HUES64 (cell line): ENCODE data around the gene DCDC2C.

Source experiments
- H3K27ac ChIP-seq: 2 replicates; pipeline ENCODE4 v1.7.0; 2013; ENCODE audit warnings: low read depth, low read length, inconsistent platforms
- H3K27me3 ChIP-seq: 2 replicates; pipeline ENCODE4 v1.6.1; 2013; ENCODE audit warnings: mild to moderate bottlenecking, low read length; ENCODE audit not compliant: insufficient read depth
- H3K36me3 ChIP-seq: 2 replicates; pipeline ENCODE4 v1.6.1; 2013; ENCODE audit warnings: mild to moderate bottlenecking, low read length; ENCODE audit not compliant: insufficient read depth
- H3K4me1 ChIP-seq: 2 replicates; pipeline ENCODE4 v1.6.1; 2013; ENCODE audit warnings: mild to moderate bottlenecking, low read length, moderate library complexity; ENCODE audit not compliant: insufficient read depth
- H3K4me3 ChIP-seq: 2 replicates; pipeline ENCODE4 v1.5.1; 2013; ENCODE audit warnings: mild to moderate bottlenecking, low read length, moderate library complexity
- H3K9ac ChIP-seq: 2 replicates; pipeline ENCODE4 v1.6.1; 2013; ENCODE audit warnings: mild to moderate bottlenecking, low read depth, low read length
- H3K9me3 ChIP-seq: 2 replicates; pipeline ENCODE4 v1.6.1; 2013; ENCODE audit warnings: low read depth, low read length; ENCODE audit not compliant: insufficient read depth
- WGBS: fragments of 150-250, 120-280 bp; methylation state at CpG from one replicate; pipeline ENCODE4 v1.1.7; 2013; ENCODE audit warnings: missing lambda C conversion rate; 5-methylcytosine and 5-hydroxymethylcytosine counted together

Gene DCDC2C

GRCh38 chr2:3780477-3781402 lies 77.4 kb downstream of the DCDC2C start:
- Histone ChIP-seq H3K9me3 (no peaks in the 10 kb centered on the region), H3K27ac (no peak overlapping the region), H3K9ac (no peak overlapping the region), H3K4me3 (no peak overlapping the region), H3K27me3 (no peaks in the 10 kb centered on the region), H3K4me1 (no peaks in the 10 kb centered on the region), H3K36me3 (no peaks in the 10 kb centered on the region)
- WGBS, result 64% methylated on average over 23 of the region's 23 CpGs

- Histone ChIP-seq H3K27me3 (no peaks in the 10 kb centered on the region), H3K9me3 (no peaks in the 10 kb centered on the region)
- WGBS, result 86% methylated on average over 4 of the region's 4 CpGs
These were observed 81.4 kb downstream of the DCDC2C start for GRCh38 chr2:3784731-3785130.

DNA sequence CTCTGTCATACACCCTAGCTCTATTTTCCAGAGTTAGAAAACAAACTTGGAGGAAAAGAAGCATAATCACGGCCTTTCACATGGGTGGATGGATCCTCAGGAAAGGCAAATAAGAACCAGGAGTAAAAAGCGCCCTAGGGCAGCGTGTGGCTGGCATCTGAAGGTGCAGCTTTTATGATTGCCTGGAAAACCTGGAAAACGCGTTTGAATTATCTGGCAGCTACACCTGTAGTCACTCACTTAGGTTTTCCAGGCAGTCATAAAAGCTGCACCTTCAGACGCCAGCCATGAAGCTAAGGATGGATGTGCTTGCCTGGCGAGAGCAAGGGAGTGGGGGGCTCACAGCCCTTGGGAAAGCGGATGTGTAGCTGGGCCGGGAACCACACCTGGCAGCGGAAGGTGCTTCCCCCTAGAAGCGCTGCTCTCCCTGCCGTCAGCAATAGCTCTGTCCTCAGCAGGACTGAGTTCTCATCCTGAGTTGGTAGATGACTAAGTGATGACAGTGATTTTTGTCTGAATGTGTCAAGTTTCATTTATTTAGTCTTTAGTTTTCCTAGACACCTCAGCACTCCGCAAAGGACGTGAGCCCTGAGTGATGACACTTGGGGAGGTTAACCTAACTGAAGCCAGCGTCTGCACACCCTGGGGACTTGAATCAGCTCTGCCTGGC lies 82.0 kb downstream of the DCDC2C start:
- Histone ChIP-seq H3K4me3 (no peak overlapping the region), H3K9me3 (no peaks in the 10 kb centered on the region), H3K27me3 (no peaks in the 10 kb centered on the region), H3K36me3 (no peaks in the 10 kb centered on the region), H3K9ac (no peak overlapping the region), H3K4me1 (peaks cover 7% of the 10 kb centered on the region), H3K27ac (no peak overlapping the region)
- 84% methylated on average over 15 of the region's 15 CpGs for WGBS

More at GRCh38 chr2:3784731-3785130, 81.4 kb downstream of the DCDC2C start:
- no peak overlapping the region for H3K27ac ChIP-seq
- H3K9ac ChIP-seq, result no peak overlapping the region
- H3K4me1 ChIP-seq, result peaks cover 7% of the 10 kb centered on the region
- no peaks in the 10 kb centered on the region for H3K36me3 ChIP-seq
- no peak overlapping the region for H3K4me3 ChIP-seq

GRCh38 chr2:3785890-3786273 lies 82.5 kb downstream of the DCDC2C start:
- Histone ChIP-seq H3K4me1 (peaks cover 7% of the 10 kb centered on the region), H3K4me3 (no peak overlapping the region), H3K9ac (no peak overlapping the region), H3K27me3 (no peaks in the 10 kb centered on the region), H3K27ac (no peak overlapping the region), H3K9me3 (no peaks in the 10 kb centered on the region), H3K36me3 (no peaks in the 10 kb centered on the region)
- WGBS, result 96% methylated on average over 9 of the region's 10 CpGs

DNA sequence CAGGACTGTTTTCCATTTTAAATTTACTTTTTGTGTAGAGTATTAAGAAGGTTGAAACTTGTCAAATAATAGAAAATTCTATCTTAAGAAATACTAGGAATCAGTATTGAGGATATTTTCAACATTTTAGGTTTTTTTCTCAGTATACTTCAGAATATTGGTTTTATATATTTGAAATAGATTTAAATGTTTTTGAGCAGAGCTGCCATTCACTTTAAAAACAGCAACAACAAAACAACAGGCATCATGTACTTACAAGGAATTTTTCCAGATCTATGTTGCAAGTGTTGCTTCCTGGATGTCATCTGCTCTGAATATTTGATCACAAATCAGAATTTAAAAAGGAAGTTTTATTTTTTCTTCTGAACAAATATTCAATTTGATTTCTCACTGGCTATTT lies 84.4 kb downstream of the DCDC2C start:
- Histone ChIP-seq H3K27me3 (no peaks in the 10 kb centered on the region), H3K4me3 (no peak overlapping the region), H3K27ac (no peak overlapping the region), H3K4me1 (peaks cover 7% of the 10 kb centered on the region), H3K9me3 (no peaks in the 10 kb centered on the region), H3K9ac (no peak overlapping the region), H3K36me3 (no peaks in the 10 kb centered on the region)

DNA sequence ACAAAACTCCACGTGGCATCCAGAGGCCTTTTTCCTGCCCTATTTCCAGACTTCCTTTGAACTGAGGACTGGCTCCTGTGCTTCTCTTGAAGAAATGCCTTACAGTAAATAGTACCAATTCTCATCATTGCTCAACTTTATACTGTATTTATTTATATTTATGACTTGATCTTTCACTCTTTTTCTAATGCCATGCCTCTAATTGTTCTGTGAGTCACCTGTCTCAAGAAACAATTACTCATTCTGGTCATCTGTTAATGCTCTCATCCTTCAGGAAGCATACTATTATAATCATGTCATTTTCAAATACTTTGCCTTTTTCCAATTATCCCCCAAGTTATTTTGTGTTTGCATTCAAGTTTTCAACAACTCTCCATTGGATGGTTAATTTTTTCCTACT lies 85.9 kb downstream of the DCDC2C start:
- H3K27me3 ChIP-seq, result no peaks in the 10 kb centered on the region
- H3K36me3 ChIP-seq, result no peaks in the 10 kb centered on the region
- peaks cover 3% of the 10 kb centered on the region; the same call in 1 of the 2 replicates for H3K9me3 ChIP-seq
- H3K27ac ChIP-seq, result no peak overlapping the region
- H3K4me1 ChIP-seq, result peaks cover 7% of the 10 kb centered on the region
- no peak overlapping the region for H3K9ac ChIP-seq
- 70% methylated on average over 1 of the region's 1 CpG for WGBS
- H3K4me3 ChIP-seq, result no peak overlapping the region

DNA sequence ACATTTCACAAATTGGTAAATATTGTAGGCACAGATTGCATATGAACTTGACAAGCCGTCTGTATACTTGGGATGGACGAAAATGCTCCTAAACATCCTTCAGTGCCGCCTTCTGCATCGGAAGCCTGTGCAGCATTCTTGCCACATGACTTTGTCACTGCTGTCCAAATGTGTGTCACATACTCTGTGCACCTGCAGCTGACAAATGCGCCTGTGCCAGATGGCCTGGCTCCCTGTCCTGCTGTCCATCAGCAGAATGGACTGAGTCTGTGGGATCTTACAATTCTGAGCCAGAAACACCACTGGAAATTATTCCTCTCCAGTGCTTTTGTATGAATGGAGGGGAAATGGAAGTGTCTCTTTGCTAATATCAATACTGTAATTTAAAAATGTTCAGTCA lies 89.9 kb downstream of the DCDC2C start:
- no peak overlapping the region for H3K9ac ChIP-seq
- no peaks in the 10 kb centered on the region for H3K36me3 ChIP-seq
- 94% methylated on average over 5 of the region's 5 CpGs for WGBS
- H3K27me3 ChIP-seq, result no peaks in the 10 kb centered on the region
- H3K27ac ChIP-seq, result no peak overlapping the region
- peaks cover 3% of the 10 kb centered on the region; the same call in 1 of the 2 replicates for H3K9me3 ChIP-seq
- peaks cover 3% of the 10 kb centered on the region for H3K4me1 ChIP-seq
- H3K4me3 ChIP-seq, result no peak overlapping the region

DNA sequence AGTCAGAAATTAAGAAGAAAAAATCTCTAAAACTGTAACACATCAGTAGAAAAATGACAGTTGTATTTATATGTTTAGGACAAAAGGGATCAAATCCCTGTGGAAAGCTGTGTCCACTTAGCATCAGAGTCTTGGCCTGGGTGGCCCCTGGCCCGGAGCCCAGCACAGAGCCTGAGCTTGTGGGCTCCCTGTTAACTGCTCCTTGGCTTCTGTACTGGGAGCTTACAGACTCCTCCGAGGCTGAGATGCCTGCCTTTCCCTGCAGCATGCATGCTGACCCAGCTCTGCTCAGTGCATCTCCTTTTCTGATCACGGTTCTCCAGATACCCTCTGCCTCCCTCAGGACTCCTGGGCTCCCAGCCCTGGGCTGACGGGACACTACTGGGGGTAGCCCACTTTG lies 98.1 kb downstream of the DCDC2C start:
- H3K4me3 ChIP-seq, result no peak overlapping the region
- WGBS, result 92% methylated on average over 4 of the region's 4 CpGs
- H3K4me1 ChIP-seq, result no peaks in the 10 kb centered on the region
- no peaks in the 10 kb centered on the region for H3K36me3 ChIP-seq
- no peak overlapping the region for H3K27ac ChIP-seq
- H3K9ac ChIP-seq, result no peak overlapping the region
- peaks cover 3% of the 10 kb centered on the region; the same call in 1 of the 2 replicates for H3K9me3 ChIP-seq
- no peaks in the 10 kb centered on the region for H3K27me3 ChIP-seq

- Histone ChIP-seq H3K9me3 (peaks cover 2% of the 10 kb centered on the region; the same call in 1 of the 2 replicates), H3K27ac (no peak overlapping the region), H3K27me3 (no peaks in the 10 kb centered on the region), H3K4me3 (no peak overlapping the region), H3K9ac (no peak overlapping the region), H3K36me3 (no peaks in the 10 kb centered on the region), H3K4me1 (no peaks in the 10 kb centered on the region)
- WGBS, result 57% methylated on average over 14 of the region's 15 CpGs
These were observed 102.0 kb downstream of the DCDC2C start for GRCh38 chr2:3805201-3805939.

GRCh38 chr2:3806168-3806567 lies 102.8 kb downstream of the DCDC2C start:
- Histone ChIP-seq H3K27me3 (no peaks in the 10 kb centered on the region), H3K36me3 (no peaks in the 10 kb centered on the region), H3K4me1 (no peaks in the 10 kb centered on the region), H3K4me3 (no peak overlapping the region), H3K27ac (no peak overlapping the region), H3K9ac (no peak overlapping the region), H3K9me3 (no peaks in the 10 kb centered on the region)
- WGBS, result 88% methylated on average over 10 of the region's 10 CpGs

GRCh38 chr2:3806730-3807129 lies 103.4 kb downstream of the DCDC2C start:
- H3K9ac ChIP-seq, result no peak overlapping the region
- no peak overlapping the region for H3K4me3 ChIP-seq
- no peaks in the 10 kb centered on the region for H3K4me1 ChIP-seq
- no peaks in the 10 kb centered on the region for H3K27me3 ChIP-seq
- H3K9me3 ChIP-seq, result no peaks in the 10 kb centered on the region
- no peak overlapping the region for H3K27ac ChIP-seq
- H3K36me3 ChIP-seq, result no peaks in the 10 kb centered on the region
- 81% methylated on average over 7 of the region's 7 CpGs for WGBS
